NCI-H526 (cell line): Measurements from ENCODE around the gene MGAT5B.

Experiments used
- DNase-seq, 2 experiments: peaks; one replicate each; lab custom pipeline; 2025; lab: John Stamatoyannopoulos, UW

MGAT5B gene

GRCh38 chr17:76905036-76905435, 36.8 kb downstream of the MGAT5B start:
- no peak for DNase-seq

GRCh38 chr17:76905836-76906235, 37.6 kb downstream of the MGAT5B start:
- no peak for DNase-seq

GRCh38 chr17:76906463-76906862, 38.3 kb downstream of the MGAT5B start:
- no peak for DNase-seq

GRCh38 chr17:76907352-76907751, 39.1 kb downstream of the MGAT5B start:
- no peak for DNase-seq

GRCh38 chr17:76909971-76910760, 42.0 kb downstream of the MGAT5B start:
- DNase-seq = no peak

- no peak for DNase-seq
These were observed 43.3 kb downstream of the MGAT5B start for GRCh38 chr17:76911299-76912017.

- no peak for DNase-seq
These were observed 44.4 kb downstream of the MGAT5B start for GRCh38 chr17:76912421-76913164.

GRCh38 chr17:76914937-76915336, 46.7 kb downstream of the MGAT5B start:
- no peak for DNase-seq

GRCh38 chr17:76915840-76916510, 47.8 kb downstream of the MGAT5B start:
- DNase-seq = no peak

GRCh38 chr17:76917829-76918228, 49.6 kb downstream of the MGAT5B start:
- DNase-seq = no peak

- DNase-seq = no peak
These were observed 50.6 kb downstream of the MGAT5B start for GRCh38 chr17:76918811-76919210.

- no peak for DNase-seq
These were observed 52.3 kb downstream of the MGAT5B start for GRCh38 chr17:76920364-76921139.

- no peak for DNase-seq
These were observed 53.3 kb downstream of the MGAT5B start for GRCh38 chr17:76921340-76922036.

- DNase-seq = no peak
These were observed 53.9 kb downstream of the MGAT5B start for GRCh38 chr17:76922084-76922483.

- no peak for DNase-seq
These were observed 54.8 kb downstream of the MGAT5B start for GRCh38 chr17:76922967-76923366.

- DNase-seq = no peak
These were observed 55.3 kb downstream of the MGAT5B start for GRCh38 chr17:76923491-76923890.

GRCh38 chr17:76924345-76925342, 56.4 kb downstream of the MGAT5B start:
- DNase-seq = no peak

GRCh38 chr17:76925441-76925891, 57.3 kb downstream of the MGAT5B start:
- DNase-seq = no peak

- no peak for DNase-seq
These were observed 58.1 kb downstream of the MGAT5B start for GRCh38 chr17:76926237-76926866.
